ENCODE measurements around the gene COBL. TPM values are rescaled to one million over a fixed set of nuclear protein-coding genes. Genes with fewer than 3 reads are reported as not detected.
"Not testable (repeated sequence)": the region's sequence is repeated elsewhere in the genome, so short reads cannot be mapped to it uniquely, and the experiment has no call there.

Gene COBL
- total RNA-seq, 4 donors from 2014 or later: 1.1 to 27.7 (median 15.2) TPM

GRCh38 chr7:51217804-51218203 is 98.8 kb downstream of the COBL start:
- DNase-seq (ENCODE audit: low spot score) (no peak), ATAC-seq (ENCODE audit: low FRiP score) (no peak)
- no peak for TF ChIP-seq CTCF (IDR thresholded peaks at IDR 0.05)

GRCh38 chr7:51214098-51214497 is 102.5 kb downstream of the COBL start:
- DNase-seq (ENCODE audit: low spot score): no peak
- no peak for ATAC-seq (ENCODE audit: low FRiP score)
- no peak for TF ChIP-seq CTCF (IDR thresholded peaks at IDR 0.05)

GRCh38 chr7:51213618-51214017 is 103.0 kb downstream of the COBL start:
- ATAC-seq (ENCODE audit: low FRiP score): no peak

GRCh38 chr7:51210766-51211165 is 105.8 kb downstream of the COBL start:
- TF ChIP-seq CTCF (IDR thresholded peaks at IDR 0.05): no peak
- DNase-seq (ENCODE audit: low spot score): no peak
- no peak for ATAC-seq (ENCODE audit: low FRiP score)

More at GRCh38 chr7:51213618-51214017, 103.0 kb downstream of the COBL start:
- no peak for DNase-seq (ENCODE audit: low spot score)
- no peak for TF ChIP-seq CTCF (IDR thresholded peaks at IDR 0.05)

GRCh38 chr7:51209426-51209825 is 107.2 kb downstream of the COBL start:
- DNase-seq (ENCODE audit: low spot score): no peak
- TF ChIP-seq CTCF (IDR thresholded peaks at IDR 0.05): no peak
- ATAC-seq (ENCODE audit: low FRiP score): no peak

- DNase-seq (ENCODE audit: low spot score); ATAC-seq (ENCODE audit: low FRiP score): not testable (repeated sequence)
These were observed 108.5 kb downstream of the COBL start for GRCh38 chr7:51208125-51208524.

GRCh38 chr7:51198654-51199053 is 118.0 kb downstream of the COBL start:
- ATAC-seq (ENCODE audit: low FRiP score) (no peak), DNase-seq (ENCODE audit: low spot score) (no peak)
- TF ChIP-seq CTCF (IDR thresholded peaks at IDR 0.05): no peak

GRCh38 chr7:51190969-51191368 is 125.6 kb downstream of the COBL start:
- TF ChIP-seq CTCF (IDR thresholded peaks at IDR 0.05): no peak
- ATAC-seq (ENCODE audit: low FRiP score): no peak
- DNase-seq (ENCODE audit: low spot score): no peak

Measured in omental fat pad (tissue), 4 donors.